AG10803 (cell line): ENCODE measurements around the gene LSM10.
A peak's percentile ranks its signal among the peaks of the same experiment; 100 is the strongest.

Experiments
- DNase-seq: peaks from one replicate; pipeline ENCODE4 v3.0.0; 2010; ENCODE audit warnings: low read depth
- H3K4me3 ChIP-seq: 2 replicates; pipeline ENCODE4 v1.5.1; 2011; ENCODE audit warnings: mild to moderate bottlenecking, low read length, control low read depth
- CTCF ChIP-seq: conservative IDR thresholded peaks from 2 replicates; pipeline ENCODE4 v1.5.1; 2011; ENCODE audit warnings: mild to moderate bottlenecking, low read length, control low read depth, inconsistent platforms

LSM10 gene

GRCh38 chr1:36377791-36378492, 19.8 kb downstream of the LSM10 start:
- TF ChIP-seq CTCF: no peak
- H3K4me3 ChIP-seq: no peak overlapping the region
- no peak for DNase-seq

GRCh38 chr1:36372617-36373016, 25.1 kb downstream of the LSM10 start:
- no peak for DNase-seq
- H3K4me3 ChIP-seq: no peak overlapping the region
- TF ChIP-seq CTCF: no peak

DNA sequence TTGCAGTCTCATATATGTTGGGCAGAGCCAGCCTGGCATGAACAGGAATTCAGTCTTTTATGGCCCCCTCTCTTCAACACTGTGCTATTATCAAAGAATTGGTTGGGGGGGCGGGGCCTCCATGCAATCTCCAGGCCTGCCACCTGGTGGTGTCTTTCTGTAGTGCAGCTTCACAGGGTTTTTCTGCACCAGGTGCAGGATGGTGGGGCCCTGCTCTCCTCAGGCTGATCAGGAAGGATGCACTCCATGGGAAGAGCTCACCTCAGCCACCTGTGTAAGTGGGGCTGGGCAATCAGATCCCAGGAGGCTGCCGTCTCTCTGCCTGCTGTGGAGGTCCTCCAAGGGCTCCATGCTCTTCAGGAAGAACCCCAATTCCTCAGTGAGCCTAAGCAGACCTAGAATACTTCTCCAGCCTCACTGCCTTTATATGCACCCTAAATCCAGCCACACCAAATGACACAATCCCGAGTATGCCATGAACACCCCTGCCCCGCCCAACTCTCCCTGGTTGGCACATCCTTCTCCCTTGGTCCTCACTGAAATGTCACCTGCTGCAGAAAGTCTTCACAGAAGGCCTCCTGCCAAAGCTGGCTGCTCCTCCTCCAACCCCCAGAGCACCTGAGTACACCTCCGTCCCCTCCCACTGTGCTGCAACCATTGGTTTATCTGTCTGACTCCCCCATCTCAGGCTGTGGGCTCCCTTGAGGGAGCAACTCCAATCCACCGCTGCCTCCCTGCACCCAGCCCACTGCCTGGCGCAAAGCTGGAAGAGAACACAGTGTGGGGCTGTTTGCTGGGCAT, 28.4 kb downstream of the LSM10 start:
- TF ChIP-seq CTCF: peak; percentile 85
- DNase-seq: peak; percentile 59
- no peak overlapping the region for H3K4me3 ChIP-seq

- no peak overlapping the region for H3K4me3 ChIP-seq
- no peak for DNase-seq
- no peak for TF ChIP-seq CTCF
Measured at GRCh38 chr1:36367798-36368197, 29.9 kb downstream of the LSM10 start.

GRCh38 chr1:36367066-36367465, 30.6 kb downstream of the LSM10 start:
- no peak for DNase-seq
- no peak for TF ChIP-seq CTCF
- no peak overlapping the region for H3K4me3 ChIP-seq

DNA sequence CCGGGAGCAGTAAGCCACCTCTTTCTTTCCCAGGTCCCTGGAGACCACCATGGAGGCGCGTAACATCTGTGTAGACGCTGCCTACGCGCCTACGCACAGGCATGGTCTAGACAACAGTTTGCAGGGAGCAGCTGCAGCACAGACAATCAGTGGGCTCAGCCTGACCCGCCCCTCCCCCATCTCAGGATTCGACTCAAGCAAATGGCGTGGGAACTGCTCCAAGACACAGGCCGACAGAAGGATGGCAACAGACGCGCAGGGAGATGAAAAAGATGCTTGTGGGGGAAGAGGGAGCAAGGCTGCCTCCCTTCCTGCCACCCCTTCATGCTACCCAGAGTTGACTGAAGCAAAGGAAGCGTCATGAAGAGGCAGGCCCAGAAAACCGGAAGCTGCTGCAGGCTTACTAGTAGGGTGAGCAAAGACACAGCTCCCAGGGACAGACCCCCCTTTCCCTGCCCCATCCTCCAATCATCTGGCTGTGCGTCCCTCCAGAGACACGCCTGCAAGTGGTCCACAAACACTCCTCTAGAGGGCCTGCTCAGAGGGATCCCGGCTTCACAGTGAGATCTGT, 31.5 kb downstream of the LSM10 start:
- H3K4me3 ChIP-seq: no peak overlapping the region
- TF ChIP-seq CTCF: no peak
- DNase-seq: peak; percentile 59
